ENCODE results near the gene RRBP1. TPM values are rescaled to one million over a fixed set of nuclear protein-coding genes. Genes with fewer than 3 reads are reported as not detected.

Gene RRBP1
- total and polyA plus RNA-seq, 12 donors: 23.5 to 71.3 (median 29.7) TPM

GRCh38 chr20:17626217-17627007 is 55.6 kb downstream of the RRBP1 start:
- H3K27me3 ChIP-seq: no peaks in the 10 kb centered on the region
- H3K36me3 ChIP-seq: peaks cover 0 to 100% (median 43%) of the 10 kb centered on the region in 9 donors
- no peak overlapping the region for H3K4me3 ChIP-seq
- intact Hi-C loops (cut with DNase I): no loop called here
- no peak for TF ChIP-seq CTCF (IDR thresholded peaks at IDR 0.05)
- H3K27ac ChIP-seq: peak overlapping the region in 3 of 10 donors; percentile 13 to 41 (median 26)
- ATAC-seq: peak in 5 of 8 donors; percentile 18 to 50 (median 39)
- no peaks in the 10 kb centered on the region for H3K9me3 ChIP-seq
- peaks cover 0 to 12% (median 0%) of the 10 kb centered on the region in 9 donors for H3K4me1 ChIP-seq
- DNase-seq: peak in 1 of 2 donors; percentile 56
- WGBS, 2 donors: 83 to 88% methylated on average over 18 of the region's 18 CpGs

- no peaks in the 10 kb centered on the region for H3K27me3 ChIP-seq
- H3K9me3 ChIP-seq: no peaks in the 10 kb centered on the region
- DNase-seq (no peak), ATAC-seq (no peak)
- H3K36me3 ChIP-seq: peaks cover 0 to 100% (median 45%) of the 10 kb centered on the region in 9 donors
- intact Hi-C loops (cut with DNase I): no loop called here
- peaks cover 0 to 12% (median 0%) of the 10 kb centered on the region in 9 donors for H3K4me1 ChIP-seq
- WGBS, 2 donors: 94 to 95% methylated on average over 27 of the region's 27 CpGs
- no peak overlapping the region for H3K4me3 ChIP-seq
- H3K27ac ChIP-seq: no peak overlapping the region
- TF ChIP-seq CTCF (IDR thresholded peaks at IDR 0.05): no peak
Measured at GRCh38 chr20:17625246-17626051, 56.6 kb downstream of the RRBP1 start.

GRCh38 chr20:17624551-17625245 is 57.3 kb downstream of the RRBP1 start:
- WGBS, 2 donors: 92% methylated on average over 15 of the region's 15 CpGs
- DNase-seq (no peak), ATAC-seq (no peak)
- H3K36me3 ChIP-seq: peaks cover 0 to 100% (median 53%) of the 10 kb centered on the region in 9 donors
- intact Hi-C loops (cut with DNase I): no loop called here
- H3K27ac ChIP-seq: no peak overlapping the region
- no peaks in the 10 kb centered on the region for H3K9me3 ChIP-seq
- TF ChIP-seq CTCF (IDR thresholded peaks at IDR 0.05): no peak
- H3K4me1 ChIP-seq: peaks cover 0 to 12% (median 0%) of the 10 kb centered on the region in 9 donors
- H3K4me3 ChIP-seq: no peak overlapping the region
- no peaks in the 10 kb centered on the region for H3K27me3 ChIP-seq

- H3K36me3 ChIP-seq: peaks cover 0 to 100% (median 59%) of the 10 kb centered on the region in 9 donors
- no peak overlapping the region for H3K4me3 ChIP-seq
- H3K27me3 ChIP-seq: no peaks in the 10 kb centered on the region
- WGBS, 2 donors: 94% methylated on average over 12 of the region's 12 CpGs
- no peak for TF ChIP-seq CTCF (IDR thresholded peaks at IDR 0.05)
- H3K9me3 ChIP-seq: no peaks in the 10 kb centered on the region
- no peak for ATAC-seq
- H3K4me1 ChIP-seq: peaks cover 0 to 12% (median 0%) of the 10 kb centered on the region in 9 donors
- no peak for DNase-seq
- H3K27ac ChIP-seq: no peak overlapping the region
- intact Hi-C loops (cut with DNase I): no loop called here
Measured at GRCh38 chr20:17624070-17624469, 58.0 kb downstream of the RRBP1 start.
